RWPE2 (cell line): ENCODE measurements around the gene MYRF.

Experiments used
- ATAC-seq: fragments of 200-7000 bp; cut with Tn5 transposase; 3 replicates; pipeline ENCODE4 v1.9.1; 2021; ENCODE audit warnings: low read depth
- DNase-seq: peaks from one replicate; pipeline ENCODE4 v3.0.0-alpha.2; 2020; ENCODE audit warnings: low spot score
- H3K27ac ChIP-seq: fragments of 450-650 bp; 2 replicates; pipeline ENCODE4 v1.5.1; 2017; ENCODE audit warnings: mild to moderate bottlenecking; ENCODE audit not compliant: poor library complexity, severe bottlenecking
- H3K27me3 ChIP-seq: fragments of 250-450 bp; sonication (Bioruptor Pico); 2 replicates; pipeline ENCODE4 v1.5.1; 2021; ENCODE audit warnings: mild to moderate bottlenecking, moderate library complexity; ENCODE audit not compliant: insufficient read depth, poor library complexity, severe bottlenecking
- H3K36me3 ChIP-seq: fragments of 250-450 bp; sonication (Bioruptor Pico); 2 replicates; pipeline ENCODE4 v1.5.1; 2020; ENCODE audit warnings: low read depth, mild to moderate bottlenecking, moderate library complexity
- H3K4me1 ChIP-seq: fragments of 250-450 bp; sonication (Bioruptor Pico); 2 replicates; pipeline ENCODE4 v1.5.1; 2021; ENCODE audit warnings: mild to moderate bottlenecking, moderate library complexity; ENCODE audit not compliant: insufficient read depth, poor library complexity, severe bottlenecking
- H3K4me3 ChIP-seq: fragments of 250-450 bp; sonication (Bioruptor Pico); 2 replicates; pipeline ENCODE4 v1.5.1; 2021; ENCODE audit warnings: mild to moderate bottlenecking, moderate library complexity; ENCODE audit not compliant: severe bottlenecking
- H3K9me3 ChIP-seq: fragments of 250-450 bp; sonication (Bioruptor Pico); 2 replicates; pipeline ENCODE4 v1.5.1; 2021; ENCODE audit warnings: mild to moderate bottlenecking, moderate library complexity; ENCODE audit not compliant: severe bottlenecking
- TF ChIP-seq, protein P1 (sequence below): fragments of 450-650 bp; IDR thresholded peaks from one replicate; pipeline ENCODE4 v1.5.1; 2017; ENCODE audit warnings: mild to moderate bottlenecking, moderate library complexity; ENCODE audit not compliant: poor library complexity, severe bottlenecking

The MYRF gene

DNA sequence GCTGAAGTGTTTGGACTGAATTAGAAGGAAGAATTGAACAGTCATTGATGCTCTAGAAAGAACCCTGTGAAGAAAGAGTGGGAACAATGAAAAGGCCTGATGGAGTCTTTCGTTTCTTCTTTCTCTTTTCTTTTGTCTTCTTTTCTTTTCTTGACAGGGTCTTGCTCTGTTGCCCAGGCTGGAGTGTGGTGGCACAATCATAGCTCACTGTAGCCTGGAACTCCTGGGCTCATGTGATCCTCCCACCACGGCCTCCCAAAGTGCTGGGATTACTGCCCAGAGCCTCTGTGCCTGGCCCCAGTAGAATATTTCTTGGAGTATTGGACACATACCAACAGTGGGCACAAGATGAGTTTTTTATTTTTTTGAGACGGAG lies 41.4 kb downstream of the MYRF start:
- peak overlapping the region; percentile 79 for H3K27ac ChIP-seq
- DNase-seq (no peak), ATAC-seq (no peak)
- H3K4me3 ChIP-seq, result peak overlapping the region; percentile 66
- no peaks in the 10 kb centered on the region for H3K9me3 ChIP-seq
- peaks cover 65% of the 10 kb centered on the region for H3K36me3 ChIP-seq
- no peaks in the 10 kb centered on the region for H3K27me3 ChIP-seq
- TF ChIP-seq, protein P1, sequence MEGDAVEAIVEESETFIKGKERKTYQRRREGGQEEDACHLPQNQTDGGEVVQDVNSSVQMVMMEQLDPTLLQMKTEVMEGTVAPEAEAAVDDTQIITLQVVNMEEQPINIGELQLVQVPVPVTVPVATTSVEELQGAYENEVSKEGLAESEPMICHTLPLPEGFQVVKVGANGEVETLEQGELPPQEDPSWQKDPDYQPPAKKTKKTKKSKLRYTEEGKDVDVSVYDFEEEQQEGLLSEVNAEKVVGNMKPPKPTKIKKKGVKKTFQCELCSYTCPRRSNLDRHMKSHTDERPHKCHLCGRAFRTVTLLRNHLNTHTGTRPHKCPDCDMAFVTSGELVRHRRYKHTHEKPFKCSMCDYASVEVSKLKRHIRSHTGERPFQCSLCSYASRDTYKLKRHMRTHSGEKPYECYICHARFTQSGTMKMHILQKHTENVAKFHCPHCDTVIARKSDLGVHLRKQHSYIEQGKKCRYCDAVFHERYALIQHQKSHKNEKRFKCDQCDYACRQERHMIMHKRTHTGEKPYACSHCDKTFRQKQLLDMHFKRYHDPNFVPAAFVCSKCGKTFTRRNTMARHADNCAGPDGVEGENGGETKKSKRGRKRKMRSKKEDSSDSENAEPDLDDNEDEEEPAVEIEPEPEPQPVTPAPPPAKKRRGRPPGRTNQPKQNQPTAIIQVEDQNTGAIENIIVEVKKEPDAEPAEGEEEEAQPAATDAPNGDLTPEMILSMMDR, result no peak
- H3K4me1 ChIP-seq, result peaks cover 10% of the 10 kb centered on the region

DNA sequence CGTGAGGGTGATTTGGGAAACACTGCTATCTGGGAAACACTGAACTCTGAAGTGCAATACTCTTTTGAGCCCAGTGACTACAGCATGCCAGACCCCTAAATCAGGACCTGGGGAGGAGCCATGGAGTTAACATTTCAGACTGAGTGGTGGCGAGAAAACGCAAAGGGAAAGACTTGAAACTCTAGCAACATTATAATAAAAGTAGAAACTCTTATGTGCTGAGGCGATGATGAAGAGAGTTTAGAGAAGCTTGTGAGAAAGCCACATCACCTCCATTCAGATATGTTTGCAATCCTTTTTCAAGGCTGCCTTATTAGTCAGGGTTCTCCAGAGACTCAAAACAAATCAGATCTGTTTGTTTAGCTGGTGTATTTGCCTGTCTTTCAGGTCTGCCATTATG lies 42.1 kb downstream of the MYRF start:
- ATAC-seq (no peak), DNase-seq (no peak)
- H3K4me3 ChIP-seq, result no peak overlapping the region
- no peak overlapping the region for H3K27ac ChIP-seq
- no peaks in the 10 kb centered on the region for H3K9me3 ChIP-seq
- TF ChIP-seq, protein P1, result no peak
- no peaks in the 10 kb centered on the region for H3K27me3 ChIP-seq
- peaks cover 61% of the 10 kb centered on the region for H3K36me3 ChIP-seq
- H3K4me1 ChIP-seq, result peaks cover 10% of the 10 kb centered on the region

DNA sequence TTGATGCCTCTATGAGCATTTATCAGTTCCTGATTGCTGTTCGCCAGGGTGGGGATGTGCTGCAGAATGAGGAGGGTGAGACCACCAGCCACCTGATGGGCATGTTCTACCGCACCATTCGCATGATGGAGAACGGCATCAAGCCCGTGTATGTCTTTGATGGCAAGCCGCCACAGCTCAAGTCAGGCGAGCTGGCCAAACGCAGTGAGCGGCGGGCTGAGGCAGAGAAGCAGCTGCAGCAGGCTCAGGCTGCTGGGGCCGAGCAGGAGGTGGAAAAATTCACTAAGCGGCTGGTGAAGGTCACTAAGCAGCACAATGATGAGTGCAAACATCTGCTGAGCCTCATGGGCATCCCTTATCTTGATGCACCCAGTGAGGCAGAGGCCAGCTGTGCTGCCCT lies 43.0 kb downstream of the MYRF start:
- Histone ChIP-seq H3K27ac (no peak overlapping the region), H3K36me3 (peaks cover 58% of the 10 kb centered on the region), H3K4me1 (peaks cover 10% of the 10 kb centered on the region), H3K9me3 (no peaks in the 10 kb centered on the region), H3K27me3 (no peaks in the 10 kb centered on the region), H3K4me3 (no peak overlapping the region)
- DNase-seq (no peak), ATAC-seq (no peak)
- TF ChIP-seq, protein P1, result no peak

DNA sequence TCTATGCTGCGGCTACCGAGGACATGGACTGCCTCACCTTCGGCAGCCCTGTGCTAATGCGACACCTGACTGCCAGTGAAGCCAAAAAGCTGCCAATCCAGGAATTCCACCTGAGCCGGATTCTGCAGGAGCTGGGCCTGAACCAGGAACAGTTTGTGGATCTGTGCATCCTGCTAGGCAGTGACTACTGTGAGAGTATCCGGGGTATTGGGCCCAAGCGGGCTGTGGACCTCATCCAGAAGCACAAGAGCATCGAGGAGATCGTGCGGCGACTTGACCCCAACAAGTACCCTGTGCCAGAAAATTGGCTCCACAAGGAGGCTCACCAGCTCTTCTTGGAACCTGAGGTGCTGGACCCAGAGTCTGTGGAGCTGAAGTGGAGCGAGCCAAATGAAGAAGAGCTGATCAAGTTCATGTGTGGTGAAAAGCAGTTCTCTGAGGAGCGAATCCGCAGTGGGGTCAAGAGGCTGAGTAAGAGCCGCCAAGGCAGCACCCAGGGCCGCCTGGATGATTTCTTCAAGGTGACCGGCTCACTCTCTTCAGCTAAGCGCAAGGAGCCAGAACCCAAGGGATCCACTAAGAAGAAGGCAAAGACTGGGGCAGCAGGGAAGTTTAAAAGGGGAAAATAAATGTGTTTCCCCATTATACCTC lies 43.6 kb downstream of the MYRF start:
- peaks cover 62% of the 10 kb centered on the region for H3K36me3 ChIP-seq
- no peaks in the 10 kb centered on the region for H3K9me3 ChIP-seq
- H3K4me1 ChIP-seq, result peaks cover 10% of the 10 kb centered on the region
- H3K4me3 ChIP-seq, result no peak overlapping the region
- H3K27me3 ChIP-seq, result no peaks in the 10 kb centered on the region
- ATAC-seq, result no peak
- no peak overlapping the region for H3K27ac ChIP-seq
- TF ChIP-seq, protein P1, result no peak
- no peak for DNase-seq

DNA sequence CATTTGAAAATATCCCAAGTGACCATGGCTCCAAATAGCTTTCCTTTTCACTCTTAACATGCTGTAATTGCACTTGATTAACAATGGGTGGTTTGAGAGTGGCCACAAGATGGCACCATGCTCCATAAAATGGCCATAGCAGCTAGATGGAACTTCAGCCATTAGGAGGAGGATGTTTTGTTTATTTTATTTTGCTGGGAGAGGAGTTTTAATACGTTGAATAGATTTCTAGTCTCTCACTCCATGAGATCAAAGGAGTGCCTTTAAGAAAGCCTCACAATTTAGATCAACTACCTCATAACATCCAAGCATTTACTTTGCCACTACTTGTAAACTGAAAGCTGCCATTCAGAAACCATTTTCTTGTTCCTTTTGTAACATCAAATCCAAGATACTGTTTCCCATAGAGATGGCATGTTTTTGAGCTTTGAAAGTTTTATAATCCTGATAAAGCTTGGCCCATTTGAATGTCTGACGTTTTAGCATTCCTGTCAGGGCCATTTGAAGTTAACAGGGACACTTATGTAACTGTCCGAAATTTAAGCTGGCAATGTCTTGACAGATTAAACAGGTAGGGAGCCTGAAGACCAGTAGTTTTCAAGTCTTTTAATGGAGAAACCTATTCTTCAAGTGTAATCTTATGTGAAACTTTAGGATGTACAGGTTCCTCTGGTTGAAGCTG lies 45.0 kb downstream of the MYRF start:
- ATAC-seq, result peak; percentile 35; the same call in 2 of the 3 replicates
- peaks cover 74% of the 10 kb centered on the region for H3K36me3 ChIP-seq
- TF ChIP-seq, protein P1, result peak; percentile 90
- no peak overlapping the region for H3K4me3 ChIP-seq
- H3K27ac ChIP-seq, result no peak overlapping the region
- no peak for DNase-seq
- H3K4me1 ChIP-seq, result peaks cover 10% of the 10 kb centered on the region
- no peaks in the 10 kb centered on the region for H3K9me3 ChIP-seq
- no peaks in the 10 kb centered on the region for H3K27me3 ChIP-seq
